Measurements from ENCODE around the gene KCNE3.

Gene KCNE3

GRCh38 chr11:74480688-74481417 is 13.5 kb upstream of the KCNE3 start:
- TF ChIP-seq CTCF (conservative IDR thresholded peaks at IDR 0.05; ENCODE audit: low read depth, low read length): no peak
- no peak overlapping the region for H3K4me3 ChIP-seq (ENCODE audit: low read depth, low read length)
- DNase-seq (ENCODE audit: low read depth): no peak

GRCh38 chr11:74479732-74480123 is 12.4 kb upstream of the KCNE3 start:
- no peak overlapping the region for H3K4me3 ChIP-seq (ENCODE audit: low read depth, low read length)
- DNase-seq (ENCODE audit: low read depth): no peak
- no peak for TF ChIP-seq CTCF (conservative IDR thresholded peaks at IDR 0.05; ENCODE audit: low read depth, low read length)

GRCh38 chr11:74478877-74479731 is 11.8 kb upstream of the KCNE3 start:
- no peak for DNase-seq (ENCODE audit: low read depth)
- no peak for TF ChIP-seq CTCF (conservative IDR thresholded peaks at IDR 0.05; ENCODE audit: low read depth, low read length)
- no peak overlapping the region for H3K4me3 ChIP-seq (ENCODE audit: low read depth, low read length)

GRCh38 chr11:74476536-74476935 is 9.2 kb upstream of the KCNE3 start:
- no peak for DNase-seq (ENCODE audit: low read depth)
- no peak overlapping the region for H3K4me3 ChIP-seq (ENCODE audit: low read depth, low read length)
- no peak for TF ChIP-seq CTCF (conservative IDR thresholded peaks at IDR 0.05; ENCODE audit: low read depth, low read length)

GRCh38 chr11:74474316-74474715 is 7.0 kb upstream of the KCNE3 start:
- H3K4me3 ChIP-seq (ENCODE audit: low read depth, low read length): no peak overlapping the region
- TF ChIP-seq CTCF (conservative IDR thresholded peaks at IDR 0.05; ENCODE audit: low read depth, low read length): no peak
- DNase-seq (ENCODE audit: low read depth): peak; percentile 26

GRCh38 chr11:74473382-74474173 is 6.2 kb upstream of the KCNE3 start:
- H3K4me3 ChIP-seq (ENCODE audit: low read depth, low read length): no peak overlapping the region
- no peak for DNase-seq (ENCODE audit: low read depth)
- no peak for TF ChIP-seq CTCF (conservative IDR thresholded peaks at IDR 0.05; ENCODE audit: low read depth, low read length)

Measured in choroid plexus epithelial cell (primary cell).